Activated naive CD4-positive, alpha-beta T cell (primary cell): ENCODE measurements around the gene RBPMS2.
"Not testable (repeated sequence)": the region's sequence is repeated elsewhere in the genome, so short reads cannot be mapped to it uniquely, and the experiment has no call there.

Source experiments
- DNase-seq, 4 experiments: peaks; one replicate each; lab custom pipeline; 2025; lab: John Stamatoyannopoulos, UW

Gene RBPMS2

DNA sequence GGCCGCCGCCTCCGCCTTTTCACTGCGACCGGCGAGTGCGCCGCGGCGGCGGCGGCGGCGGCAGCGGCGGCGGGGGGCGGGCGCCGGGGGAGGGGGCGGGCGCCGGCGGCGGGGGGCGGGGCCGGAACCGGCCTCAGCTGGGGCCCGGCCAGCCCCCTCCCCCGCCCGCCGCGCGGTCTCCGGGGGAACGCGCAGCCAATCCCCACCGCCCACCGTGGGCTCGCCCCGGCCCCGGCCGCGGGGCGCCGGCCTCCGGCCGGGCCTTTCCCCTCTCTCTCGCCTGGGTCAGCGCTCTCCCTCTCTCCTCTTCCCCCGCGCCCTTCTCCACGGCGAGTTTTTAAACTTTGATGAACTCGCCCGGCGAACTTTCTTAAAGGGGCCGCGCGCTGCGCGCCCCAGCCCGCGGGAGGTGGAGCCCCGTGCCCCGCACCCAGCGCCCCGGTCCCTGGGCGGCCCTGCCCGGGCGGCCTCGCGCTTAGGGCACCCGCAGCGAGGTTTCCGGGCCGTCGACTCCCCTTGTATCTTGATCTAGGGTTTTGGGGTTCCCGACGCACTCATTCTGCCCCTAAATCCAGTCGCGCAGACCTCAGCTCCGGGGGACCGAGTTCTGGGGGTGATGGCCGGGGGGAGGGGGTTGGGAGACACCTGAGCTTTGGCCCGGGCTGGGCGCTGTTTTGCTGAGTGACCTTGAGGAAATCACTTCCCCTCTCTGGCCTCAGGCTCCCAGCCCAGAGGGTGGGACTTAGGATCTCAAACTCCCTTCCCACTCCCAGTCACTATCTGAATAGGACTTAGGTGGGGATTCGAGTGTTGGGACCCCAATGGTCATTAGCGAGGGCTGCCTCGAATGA lies at the start of gene RBPMS2:
Gene RBPMS2, minus strand, starts transcription at position 39 of the 851 bp plus-strand sequence. CDS start 270 bp downstream, outside the sequence.
- peak in 1 of 4 experiments; percentile 3 for DNase-seq

DNA sequence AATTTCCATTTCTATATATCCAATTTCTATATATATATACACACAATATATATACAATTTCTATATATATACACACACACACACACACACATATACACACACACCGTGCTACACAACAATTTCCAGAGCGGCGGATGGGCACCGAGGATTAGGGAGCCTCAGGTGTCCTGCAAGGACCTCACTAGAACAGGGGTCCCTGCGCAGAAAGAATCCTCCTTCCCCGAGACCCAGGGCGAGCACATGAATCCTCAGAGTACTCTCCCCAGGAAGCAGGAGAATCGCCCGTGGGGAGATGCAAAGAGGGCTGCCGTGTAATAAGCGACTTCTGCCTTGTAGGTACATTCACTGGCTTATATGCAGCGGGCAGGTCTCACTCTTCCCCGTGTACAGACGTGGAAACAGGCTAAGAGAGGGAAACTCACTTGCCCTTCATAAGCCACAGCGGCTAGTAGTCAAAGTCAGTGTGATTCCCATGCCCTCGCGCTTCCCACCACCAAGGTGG lies 49.6 kb upstream of the RBPMS2 start:
- no peak for DNase-seq

DNA sequence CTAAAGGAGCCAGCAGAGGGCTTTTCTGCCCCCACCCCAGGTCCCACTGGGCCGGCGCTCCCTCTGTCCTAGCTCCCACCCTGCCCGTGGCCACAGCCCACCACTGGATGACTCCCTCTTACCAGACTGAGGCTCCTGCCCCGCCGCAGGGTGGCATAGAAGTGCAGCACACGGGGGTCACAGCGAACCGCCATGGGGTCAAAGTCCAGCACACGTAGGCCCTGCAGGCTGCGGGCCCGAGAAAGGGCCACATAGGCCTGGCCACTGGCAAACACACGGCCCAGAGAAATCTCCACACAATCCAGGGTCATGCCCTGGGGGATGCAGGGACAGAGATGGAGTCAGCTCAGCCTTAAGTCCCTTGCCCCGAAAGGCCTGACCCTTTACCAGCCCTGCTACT lies 41.1 kb upstream of the RBPMS2 start:
- no peak for DNase-seq

DNA sequence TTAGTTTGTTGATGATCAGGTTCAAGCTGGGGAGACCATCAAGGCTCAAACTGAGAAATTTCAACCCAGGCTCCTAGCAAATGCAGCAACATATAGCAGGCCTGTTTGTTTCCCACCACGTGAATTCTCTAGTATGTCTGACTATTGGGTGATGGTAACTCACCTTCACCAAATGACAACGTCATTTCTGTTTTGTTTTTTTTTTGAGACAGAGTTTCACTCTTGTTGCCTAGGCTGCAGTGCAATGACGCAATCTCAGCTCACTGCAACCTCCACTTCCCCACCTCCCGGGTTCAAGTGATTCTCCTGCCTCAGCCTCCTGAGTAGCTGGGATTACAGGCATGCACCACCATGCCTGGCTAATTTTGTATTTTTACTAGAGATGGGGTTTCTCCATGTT lies 39.6 kb upstream of the RBPMS2 start:
- DNase-seq, result not testable (repeated sequence)

DNA sequence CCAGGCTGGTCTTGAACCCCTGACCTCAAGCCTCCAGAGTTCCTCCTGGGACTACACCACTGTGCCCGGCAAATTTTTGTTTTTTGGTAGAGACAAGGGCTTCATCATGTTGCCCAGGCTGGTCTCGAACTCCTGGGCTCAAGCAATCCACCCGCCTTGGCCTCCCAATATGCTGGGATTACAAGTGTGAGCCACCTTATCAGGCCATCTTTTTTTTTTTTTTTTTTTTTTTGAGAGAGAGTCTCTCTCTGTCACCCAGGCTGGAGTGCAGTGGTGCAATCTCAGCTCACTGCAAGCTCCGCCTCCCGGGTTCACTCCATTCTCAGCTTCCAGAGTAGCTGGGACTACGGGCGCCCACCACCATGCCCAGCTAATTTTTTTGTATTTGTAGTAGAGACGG lies 38.9 kb upstream of the RBPMS2 start:
- DNase-seq, result not testable (repeated sequence)

DNA sequence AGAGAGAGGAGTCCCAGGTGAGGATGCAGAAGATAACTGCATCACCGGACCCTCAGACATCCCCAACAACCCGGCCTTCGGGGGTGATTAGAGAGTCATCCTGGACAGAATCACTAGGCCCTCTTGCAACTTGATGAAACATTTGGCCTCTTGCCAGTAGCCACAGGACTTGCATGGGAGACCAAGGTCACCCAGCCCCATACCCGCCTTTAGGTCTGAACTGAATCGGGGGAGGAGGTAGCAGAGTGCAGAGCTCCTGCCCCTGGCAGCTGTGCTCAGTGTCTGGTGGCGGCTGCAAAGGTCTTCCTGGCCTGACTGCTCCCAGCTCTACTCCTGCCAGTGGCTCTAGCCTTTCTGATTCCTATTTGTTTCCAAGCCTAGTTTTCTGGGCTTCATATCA lies 37.7 kb upstream of the RBPMS2 start:
- no peak for DNase-seq

DNA sequence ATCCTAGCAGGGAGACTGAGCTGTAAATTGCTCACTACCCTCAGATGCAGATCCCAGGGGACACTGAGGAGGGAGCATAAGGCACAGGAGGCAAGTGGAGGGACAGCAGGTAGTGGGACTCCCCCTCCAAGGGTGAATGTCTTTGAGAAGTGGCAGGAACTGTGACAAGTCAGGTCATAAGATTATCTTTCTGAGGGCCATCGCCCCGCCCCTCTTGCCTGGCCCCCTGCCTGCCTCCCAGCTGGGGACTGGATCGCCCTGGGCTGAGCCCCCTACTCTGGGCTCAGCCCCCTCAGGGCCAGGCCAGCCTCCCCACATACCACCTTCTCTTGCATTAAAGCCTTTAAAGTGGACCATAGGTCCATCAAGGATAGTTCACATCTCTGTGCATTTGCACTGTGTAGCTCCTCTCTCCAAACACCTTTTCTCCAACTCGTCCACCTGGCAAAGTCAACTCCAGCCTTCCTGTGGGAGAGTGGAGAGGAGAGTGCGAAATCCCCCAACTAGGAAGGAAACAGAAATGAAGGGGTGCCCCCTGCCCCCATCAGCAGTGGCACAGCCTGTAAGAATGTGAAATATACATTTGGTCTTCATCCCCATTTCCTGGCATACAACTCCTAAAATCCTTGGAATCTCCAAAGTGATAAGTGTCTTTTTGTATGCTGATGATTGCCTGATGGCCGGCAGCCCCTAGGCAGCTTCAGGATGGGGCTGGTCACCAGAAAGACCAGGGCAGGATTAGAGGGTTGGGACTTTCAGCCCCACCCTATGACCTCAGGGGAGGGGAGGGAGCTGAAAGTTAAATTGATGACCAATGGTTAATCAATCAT lies 35.3 kb upstream of the RBPMS2 start:
- DNase-seq, result no peak

DNA sequence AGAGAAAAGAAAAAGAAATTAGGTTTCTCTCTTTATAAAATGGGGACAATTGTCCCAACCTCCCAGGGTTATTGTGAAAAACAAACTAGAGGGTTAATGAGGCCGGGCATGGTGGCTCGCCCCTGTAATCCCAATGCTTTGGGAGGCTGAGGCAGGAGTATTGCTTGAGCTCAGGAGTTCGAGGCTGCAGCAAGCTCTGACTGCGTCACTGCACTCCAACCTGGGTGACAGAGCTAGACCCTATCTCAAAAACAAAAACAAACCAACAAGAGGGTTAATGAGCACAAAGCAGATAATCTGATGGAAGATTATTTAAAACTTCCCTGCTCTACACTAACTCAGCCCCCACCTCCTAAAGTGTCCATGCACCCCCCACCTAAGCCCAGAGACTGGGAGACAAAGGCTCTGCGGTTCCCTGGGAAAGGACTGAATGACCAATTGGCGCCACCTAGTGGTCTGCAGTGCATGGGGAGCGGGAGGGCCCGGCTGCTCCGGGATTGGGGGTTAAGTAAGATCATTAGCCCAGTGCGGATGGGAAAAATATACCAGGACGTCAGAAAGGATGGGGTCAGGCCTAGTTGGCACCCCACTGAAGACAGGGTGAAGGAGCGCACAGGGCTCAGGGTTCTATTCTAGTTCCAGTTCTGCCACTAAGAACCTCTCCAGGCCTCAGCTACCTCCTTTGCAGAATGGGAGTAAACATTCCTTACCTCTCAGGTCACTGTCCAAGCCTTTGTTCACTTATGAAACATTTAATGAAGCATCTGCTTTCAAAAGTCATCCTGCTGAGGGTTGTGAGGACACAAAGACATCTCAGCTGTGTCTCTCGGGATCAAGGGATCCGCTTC lies 34.5 kb upstream of the RBPMS2 start:
- DNase-seq, result peak; percentile 24 to 52 (median 37)

DNA sequence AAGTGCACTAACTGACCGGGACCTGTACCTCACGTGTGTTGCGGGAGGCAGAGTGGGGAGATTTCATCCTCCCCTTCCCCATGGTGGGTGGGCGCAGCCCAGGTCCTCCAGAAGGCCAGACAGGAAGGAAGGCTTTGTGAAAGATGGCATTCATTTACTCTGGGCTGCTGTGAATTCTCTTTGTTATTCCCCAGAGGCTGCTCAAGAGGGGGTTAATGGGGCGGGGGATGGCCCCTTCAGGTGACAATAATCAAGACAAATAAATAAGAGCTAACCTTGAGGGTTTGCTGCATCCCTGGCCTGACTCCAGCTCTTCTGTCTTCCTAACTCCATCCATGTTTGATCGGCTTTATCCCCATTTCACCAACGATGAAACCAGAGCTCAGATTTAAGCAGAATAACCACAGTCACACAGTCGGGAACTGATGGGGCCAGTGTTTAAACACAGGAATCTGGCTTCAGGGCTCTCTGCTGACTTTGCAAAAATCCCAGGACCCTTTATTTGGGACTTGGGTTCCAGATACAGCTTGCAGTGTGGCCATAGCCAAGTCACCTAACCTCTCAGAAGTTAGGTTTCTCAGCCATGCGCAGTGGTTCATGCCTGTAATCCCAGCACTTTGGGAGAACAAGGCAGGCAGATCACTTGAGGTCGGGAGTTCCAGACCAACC lies 33.5 kb upstream of the RBPMS2 start:
- DNase-seq, result no peak

DNA sequence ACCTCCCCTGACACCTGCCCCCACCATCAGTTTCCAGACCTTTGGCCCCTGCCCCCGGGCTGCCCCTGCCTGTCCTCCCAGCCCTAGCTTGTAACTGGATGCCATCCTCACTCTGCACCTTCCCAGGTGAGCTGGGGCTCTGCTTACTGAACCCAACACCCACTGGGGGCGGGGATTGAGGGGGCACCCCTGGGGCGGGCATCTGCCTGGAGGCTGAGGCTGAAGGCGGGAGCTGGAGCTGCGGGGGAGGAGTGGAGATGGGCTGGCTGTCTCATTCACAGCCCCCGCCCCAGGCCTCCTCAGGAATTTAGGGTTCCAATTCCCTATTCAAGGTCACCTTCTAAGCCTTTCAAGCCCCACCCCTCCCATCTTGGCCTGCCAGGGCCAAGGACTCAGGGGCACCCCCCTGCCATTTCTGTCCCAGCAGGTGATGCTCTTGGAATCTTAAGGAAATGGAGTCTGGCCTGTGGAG lies 32.4 kb upstream of the RBPMS2 start:
- DNase-seq, result no peak

DNA sequence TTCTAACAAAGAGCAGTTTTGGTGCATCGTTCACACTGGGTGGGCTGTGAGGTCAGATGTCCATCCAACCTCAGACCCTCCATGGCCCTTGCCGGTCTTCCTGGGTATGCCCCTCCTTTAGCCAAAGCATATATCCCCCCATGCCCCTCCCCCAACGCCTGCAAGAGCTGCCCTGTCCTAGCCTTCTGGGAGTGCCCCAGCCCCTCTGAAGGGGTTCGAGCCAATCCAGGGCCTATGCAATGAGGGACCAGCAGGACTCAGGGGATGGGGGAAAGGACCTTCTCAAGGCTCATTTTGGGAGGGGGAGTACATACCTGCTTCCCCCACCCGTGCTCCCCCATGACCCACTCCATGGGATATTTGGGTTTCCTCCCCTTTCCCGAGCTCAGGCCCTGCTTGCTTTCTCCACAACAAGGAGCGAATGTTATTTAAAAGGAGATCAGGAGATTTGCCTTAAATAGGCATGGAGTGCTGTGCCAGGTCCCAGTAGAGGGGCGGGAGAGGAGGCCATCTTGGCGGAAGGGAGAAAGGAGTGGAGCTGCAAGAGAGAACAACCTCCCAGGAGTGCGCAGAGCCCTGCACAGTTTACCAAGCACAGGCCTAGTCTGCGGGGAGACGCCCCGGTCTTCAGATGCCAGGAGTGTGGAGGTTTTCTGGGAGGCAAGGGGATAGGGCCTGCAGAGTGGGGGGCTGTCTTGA lies 31.8 kb upstream of the RBPMS2 start:
- no peak for DNase-seq

DNA sequence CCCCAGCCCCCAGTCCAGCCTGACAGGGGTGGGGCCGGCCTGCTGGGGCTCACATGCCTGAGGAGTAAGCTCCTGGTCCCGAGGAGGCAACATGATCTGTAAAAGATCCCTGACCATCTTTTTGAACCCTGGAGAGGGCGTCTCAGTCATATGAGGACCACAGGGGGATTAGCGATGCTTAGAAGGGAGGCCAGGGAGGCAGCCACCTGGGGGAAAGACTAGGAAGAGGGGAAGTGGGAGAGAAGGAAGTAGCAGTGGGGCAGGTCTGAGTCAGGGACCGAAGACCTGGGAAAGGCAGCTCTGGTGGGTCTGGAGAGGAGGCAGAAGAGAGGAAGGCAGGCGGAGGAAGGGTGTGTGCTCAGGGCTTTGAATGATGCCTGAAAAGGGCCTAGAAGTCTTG lies 31.1 kb upstream of the RBPMS2 start:
- no peak for DNase-seq

DNA sequence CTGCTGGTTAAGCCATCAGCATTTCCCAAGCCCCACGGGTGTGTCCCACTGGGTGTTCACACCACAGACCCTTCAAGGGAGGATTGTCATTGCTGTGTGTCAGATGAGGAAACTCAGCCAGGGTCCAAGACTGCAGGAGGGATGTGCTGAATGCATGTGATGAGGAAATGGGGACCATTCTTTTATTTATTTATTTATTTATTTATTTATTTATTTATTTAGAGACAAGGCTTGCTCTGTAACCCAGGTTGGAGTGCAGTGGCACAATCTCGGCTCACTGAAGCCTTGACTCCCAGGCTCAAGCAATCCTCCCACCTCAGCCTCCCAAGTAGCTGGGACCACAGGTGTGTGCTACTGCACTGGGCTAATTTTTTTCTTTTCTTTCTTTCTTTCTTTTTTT lies 29.2 kb upstream of the RBPMS2 start:
- no peak for DNase-seq

DNA sequence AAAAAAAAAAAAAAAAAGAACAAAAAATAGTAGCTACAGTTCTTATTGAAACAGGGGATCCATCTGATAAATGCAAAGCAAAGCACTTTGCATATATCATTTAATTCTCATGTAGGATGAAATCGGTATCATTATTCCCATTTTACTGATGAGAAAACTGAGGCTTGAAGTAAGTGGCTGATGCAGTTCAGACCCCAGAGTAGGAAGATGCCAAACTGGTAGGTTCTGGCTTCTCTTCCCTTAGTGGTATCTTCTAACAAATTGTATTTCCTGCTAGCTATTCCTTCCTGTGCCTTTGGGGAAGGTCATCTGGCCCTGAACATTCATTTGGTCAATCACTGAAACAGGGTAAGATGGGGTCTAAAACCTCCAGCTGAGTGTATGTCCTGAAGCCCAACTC lies 28.1 kb upstream of the RBPMS2 start:
- DNase-seq, result no peak

DNA sequence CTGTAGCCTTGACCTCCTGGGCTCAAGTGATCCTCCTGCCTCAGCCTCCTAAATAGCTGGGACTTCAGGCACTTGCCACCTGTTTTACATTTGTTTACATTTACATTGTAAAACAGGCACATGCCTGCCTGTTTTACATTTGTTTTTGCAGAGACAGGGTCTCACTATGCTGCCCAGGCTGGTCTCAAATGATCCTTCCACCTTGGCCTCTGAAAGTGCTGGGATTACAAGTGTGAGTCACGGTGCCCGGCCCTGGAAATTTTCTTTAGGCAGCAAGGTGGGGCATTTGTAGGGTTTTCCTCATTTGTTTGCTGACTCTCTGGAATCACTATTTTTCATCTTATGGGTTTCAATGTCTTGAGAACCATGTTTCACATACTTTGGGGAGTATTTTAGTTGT lies 25.1 kb upstream of the RBPMS2 start:
- no peak for DNase-seq

DNA sequence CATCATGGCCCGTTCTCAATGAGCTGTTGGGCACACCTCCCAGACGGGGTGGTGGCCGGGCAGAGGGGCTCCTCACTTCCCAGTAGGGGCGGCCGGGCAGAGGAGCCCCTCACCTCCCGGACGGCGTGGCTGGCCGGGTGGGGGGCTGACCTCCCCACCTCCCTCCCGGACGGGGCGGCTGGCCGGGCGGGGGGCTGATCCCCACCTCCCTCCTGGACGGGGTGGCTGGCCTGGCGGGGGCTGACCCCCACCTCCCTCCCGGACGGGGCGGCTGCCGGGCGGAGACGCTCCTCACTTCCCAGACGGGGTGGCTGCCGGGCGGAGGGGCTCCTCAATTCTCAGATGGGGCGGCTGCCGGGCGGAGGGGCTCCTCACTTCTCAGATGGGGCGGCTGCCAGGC lies 23.5 kb upstream of the RBPMS2 start:
- DNase-seq, result not testable (repeated sequence)

DNA sequence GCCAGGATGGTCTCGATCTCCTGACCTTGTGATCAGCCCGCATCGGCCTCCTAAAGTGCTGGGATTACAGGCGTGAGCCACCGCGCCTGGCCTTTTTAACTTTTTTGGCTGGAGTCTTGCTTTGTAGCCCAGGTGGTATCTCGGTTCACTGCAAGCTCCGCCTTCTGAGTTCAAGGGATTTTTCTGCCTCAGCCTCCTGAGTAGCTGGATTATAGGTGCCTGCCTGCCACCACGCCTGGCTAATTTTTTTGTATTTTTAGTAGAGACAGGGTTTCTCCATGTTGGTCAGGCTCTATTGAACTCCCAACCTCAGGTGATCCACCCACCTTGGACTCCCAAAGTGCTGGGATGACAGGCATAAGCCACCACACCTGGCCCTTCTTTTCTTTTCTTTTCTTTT lies 20.5 kb upstream of the RBPMS2 start:
- not testable (repeated sequence) for DNase-seq

DNA sequence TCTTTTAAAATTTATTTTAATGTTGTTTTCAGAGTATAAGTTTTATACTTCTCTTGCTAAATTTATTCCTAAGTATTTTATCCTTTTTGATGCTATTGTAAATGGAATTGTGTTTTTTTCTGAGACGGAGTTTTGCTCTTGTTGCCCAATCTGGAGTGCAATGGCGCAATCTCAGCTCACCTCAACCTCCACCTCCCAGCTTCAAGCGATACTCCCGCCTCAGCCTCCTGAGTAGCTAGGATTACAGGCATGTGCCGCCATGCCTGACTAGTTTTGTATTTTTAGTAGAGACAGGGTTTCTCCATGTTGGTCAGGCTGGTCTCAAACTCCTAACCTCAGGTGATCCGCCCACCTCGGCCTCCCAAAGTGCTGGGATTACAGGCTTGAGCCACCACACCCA lies 19.9 kb upstream of the RBPMS2 start:
- DNase-seq, result not testable (repeated sequence)

DNA sequence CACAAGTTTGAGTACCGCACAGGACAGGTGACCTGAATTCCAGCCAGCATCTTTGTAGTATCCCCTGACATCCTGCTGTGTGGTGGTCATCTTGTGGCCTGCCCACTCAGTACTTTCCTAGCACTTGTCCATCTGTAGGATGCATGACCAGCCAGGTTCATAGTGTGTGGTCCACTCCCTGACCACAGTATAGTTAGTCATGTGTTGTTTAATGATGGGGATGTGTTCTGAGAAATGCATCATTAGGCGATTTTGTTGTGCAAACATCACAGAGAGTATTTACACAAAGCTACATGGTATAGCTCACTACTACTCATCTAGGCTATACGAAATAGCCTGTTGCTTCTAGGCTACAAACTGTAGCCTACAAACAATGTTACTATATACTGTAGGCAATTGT lies 16.9 kb upstream of the RBPMS2 start:
- no peak for DNase-seq

DNA sequence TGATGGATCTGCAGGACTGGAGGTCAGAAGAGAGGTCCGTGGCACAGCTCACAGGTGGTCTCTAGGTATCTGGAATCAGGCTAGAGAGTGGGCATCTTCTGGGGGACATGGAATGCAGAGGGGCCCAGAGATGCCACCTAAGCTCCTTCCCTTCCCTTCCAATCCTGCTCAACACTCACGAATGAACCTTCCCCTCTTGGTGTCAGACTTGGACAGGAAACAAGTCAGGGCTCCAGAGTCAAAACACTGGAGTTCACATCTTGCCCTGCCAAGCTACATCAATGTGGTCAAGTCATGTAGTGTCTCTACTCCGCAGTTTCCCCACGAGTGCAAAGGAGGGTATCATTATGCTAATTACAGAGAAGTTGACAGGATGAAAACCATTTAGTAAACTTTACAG lies 16.0 kb upstream of the RBPMS2 start:
- DNase-seq, result no peak

DNA sequence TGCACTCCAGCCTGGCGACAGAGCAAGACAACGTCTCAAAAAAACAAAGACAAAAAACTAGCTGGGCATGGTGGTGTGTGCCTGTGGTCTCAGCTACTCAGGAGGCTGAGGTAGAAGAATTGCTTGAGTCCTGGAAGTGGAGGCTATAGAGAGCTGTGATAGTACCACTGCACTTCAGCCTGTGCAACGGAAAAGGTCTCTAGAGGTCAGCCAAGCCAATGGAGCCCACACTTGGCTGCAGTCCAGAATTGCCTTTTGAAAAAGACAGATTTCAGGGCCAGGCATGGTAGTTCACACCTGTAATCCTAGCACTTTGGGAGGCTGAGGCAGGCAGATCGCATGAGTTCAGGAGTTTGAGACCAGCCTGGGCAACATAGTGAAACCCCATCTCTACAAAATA lies 8.4 kb upstream of the RBPMS2 start:
- no peak for DNase-seq
